ENCODE results near the gene LETM1.

The LETM1 gene

DNA sequence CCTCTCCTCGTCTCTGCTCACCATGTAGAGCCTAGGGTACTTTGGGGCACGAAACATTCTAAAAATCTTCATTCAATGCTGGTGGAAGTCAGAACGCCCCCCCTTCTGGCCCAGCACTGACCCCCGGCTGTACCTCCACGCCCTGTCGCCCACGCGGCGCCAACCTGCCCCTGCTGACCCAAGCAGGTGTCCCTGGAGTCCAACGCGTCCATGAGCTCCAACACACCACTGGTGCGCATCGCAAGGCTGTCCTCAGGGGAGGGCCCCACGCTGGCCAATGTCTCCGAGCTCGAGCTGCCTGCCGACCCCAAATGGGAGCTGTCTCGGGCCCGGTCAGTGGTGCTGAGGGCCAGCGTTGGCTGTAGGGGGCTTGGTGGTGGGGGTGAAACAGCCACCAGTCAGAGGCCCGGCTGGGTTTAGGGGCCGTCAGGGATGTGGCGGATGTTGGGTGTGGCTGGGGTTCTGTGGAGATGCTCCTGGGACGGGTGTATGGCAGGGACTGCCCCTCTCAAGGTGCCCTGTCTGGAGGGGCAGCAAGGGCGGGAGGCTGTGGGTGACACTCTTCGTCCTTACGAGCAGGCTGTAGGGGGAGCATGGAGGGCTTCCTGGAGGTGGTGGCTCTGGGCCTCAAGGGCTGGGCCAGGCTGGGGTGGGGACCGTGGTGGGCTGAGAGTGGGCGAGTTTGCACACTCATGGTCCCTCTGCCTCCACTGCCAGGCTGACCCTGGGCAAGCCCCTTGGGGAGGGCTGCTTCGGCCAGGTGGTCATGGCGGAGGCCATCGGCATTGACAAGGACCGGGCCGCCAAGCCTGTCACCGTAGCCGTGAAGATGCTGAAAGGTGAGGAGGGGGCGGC is 51.1 kb downstream of the LETM1 start:
- DNase-seq = no peak

DNA sequence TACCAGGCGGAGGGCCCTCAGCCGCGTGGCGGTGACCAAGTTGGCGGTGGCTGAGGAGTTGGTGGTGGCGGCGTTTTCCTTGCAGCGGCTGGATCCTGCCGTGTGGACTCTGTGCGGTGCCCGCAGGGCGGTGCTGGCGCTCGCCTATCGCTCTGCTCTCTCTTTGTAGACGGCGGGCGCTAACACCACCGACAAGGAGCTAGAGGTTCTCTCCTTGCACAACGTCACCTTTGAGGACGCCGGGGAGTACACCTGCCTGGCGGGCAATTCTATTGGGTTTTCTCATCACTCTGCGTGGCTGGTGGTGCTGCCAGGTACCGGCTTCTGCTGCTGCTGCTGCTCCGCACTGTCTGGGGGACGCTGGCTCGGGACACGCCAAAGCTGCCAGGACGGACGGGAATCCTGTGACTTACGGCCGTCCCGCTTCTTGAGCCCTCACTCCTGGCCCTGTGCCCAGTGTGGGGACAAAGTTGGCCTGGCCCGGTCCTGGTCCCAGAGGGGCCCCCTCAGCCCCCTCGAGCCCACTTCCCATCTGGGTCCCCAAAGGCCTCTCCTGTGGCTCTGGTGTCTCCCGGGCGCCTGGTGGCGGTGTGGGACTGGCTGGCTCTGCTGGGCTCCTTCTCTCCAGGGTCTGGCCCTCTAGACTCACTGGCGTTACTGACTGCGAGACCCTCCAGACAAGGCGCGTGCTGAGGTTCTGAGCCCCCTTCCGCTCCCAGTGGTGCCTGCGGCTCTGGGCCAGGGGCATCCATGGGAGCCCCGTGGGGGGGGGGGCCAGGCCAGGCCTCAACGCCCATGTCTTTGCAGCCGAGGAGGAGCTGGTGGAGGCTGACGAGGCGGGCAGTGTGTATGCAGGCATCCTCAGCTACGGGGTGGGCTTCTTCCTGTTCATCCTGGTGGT is 52.2 kb downstream of the LETM1 start:
- DNase-seq = no peak

DNA sequence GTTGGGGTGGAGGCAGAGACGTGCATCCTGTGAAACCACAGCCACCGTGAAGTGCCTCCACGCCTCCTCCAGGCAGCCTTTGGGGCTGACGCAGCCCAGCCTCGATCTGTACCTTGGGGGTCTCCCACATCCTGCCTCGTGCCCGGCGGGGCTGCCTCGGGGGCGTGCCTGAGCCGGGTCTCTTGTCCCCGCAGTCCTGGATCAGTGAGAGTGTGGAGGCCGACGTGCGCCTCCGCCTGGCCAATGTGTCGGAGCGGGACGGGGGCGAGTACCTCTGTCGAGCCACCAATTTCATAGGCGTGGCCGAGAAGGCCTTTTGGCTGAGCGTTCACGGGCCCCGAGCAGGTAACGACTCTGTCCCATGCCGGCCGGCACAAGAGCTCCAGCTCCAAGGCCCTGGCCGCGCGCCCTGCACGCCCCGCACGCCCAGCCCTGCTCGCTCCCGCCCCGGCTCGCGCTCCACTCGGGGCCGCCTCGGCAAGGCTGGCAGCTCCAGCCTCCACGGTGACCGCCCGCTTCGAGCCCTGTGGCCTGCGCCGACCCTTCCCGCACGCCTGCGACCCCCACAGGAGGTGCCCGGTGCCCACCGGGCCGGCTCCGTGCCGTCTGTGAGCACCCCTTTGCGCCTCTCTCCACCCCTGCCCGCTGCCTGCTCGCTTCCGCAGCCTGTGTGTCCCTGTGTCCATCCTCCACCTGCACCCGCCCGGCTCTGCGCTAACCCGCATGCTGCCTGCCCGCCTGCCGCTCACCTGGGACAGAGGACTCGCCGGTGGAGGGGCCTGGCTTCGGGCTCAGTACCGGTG is 53.0 kb downstream of the LETM1 start:
- no peak for DNase-seq

GRCh38 chr4:1802151-1802715 is 53.7 kb downstream of the LETM1 start:
- DNase-seq = no peak

GRCh38 chr4:1801286-1801958 is 54.5 kb downstream of the LETM1 start:
- no peak for DNase-seq

DNA sequence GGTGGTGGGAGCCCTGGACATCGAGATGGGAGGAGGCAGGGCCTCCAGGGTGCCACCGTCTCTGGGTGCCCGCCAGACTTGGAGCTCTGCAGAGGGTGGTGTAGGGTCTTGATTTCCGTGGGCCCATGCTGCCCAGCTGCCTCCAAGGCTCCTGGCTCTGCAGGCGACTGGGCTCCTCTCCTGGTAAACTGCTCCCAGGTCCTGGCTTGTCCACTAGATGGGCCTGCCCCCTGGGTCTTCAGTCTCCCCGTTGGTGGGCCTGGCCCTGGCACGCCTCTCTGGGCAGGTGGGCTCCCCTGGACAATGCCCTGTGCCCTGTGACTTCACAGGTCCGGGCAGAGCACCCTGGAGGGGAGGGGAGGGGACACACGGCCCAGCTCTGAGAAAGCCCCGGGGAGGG is 55.2 kb downstream of the LETM1 start:
- DNase-seq = no peak

GRCh38 chr4:1799387-1800375 is 56.3 kb downstream of the LETM1 start:
- no peak for DNase-seq

DNA sequence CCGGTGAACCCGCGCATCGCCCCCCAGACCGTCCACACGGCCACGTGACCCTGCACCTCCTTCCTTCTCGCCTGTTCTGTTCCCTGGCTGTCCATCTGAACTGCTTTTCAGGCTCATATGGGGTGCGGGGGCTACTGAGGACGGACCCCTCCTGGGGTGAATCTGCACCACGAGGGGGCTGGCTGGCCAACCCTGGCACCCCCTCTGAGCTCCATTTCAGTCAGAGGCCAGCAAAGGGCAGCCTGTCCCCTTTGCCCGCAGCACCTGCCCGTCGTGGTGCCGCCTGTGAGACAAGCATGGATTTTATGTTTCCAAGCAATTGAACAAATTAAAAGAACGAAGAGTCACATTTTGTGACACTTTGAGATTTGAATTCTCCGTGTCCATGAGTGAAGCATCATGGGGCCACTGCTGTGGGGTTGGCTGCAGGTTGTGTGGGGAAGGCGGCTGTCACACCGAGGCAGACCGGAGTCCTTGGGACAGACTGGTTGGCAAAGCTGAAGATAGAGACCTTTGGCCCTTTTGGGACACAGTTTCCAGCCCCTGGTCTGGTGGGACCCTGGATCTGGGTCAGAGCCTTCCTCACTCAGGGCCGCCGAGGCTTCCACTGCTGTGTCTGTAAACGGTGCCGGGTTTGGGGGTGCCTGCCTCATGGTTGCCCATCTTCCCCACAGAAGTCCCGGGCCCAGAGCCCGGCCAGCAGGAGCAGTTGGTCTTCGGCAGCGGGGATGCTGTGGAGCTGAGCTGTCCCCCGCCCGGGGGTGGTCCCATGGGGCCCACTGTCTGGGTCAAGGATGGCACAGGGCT is 57.2 kb downstream of the LETM1 start:
- no peak for DNase-seq

DNA sequence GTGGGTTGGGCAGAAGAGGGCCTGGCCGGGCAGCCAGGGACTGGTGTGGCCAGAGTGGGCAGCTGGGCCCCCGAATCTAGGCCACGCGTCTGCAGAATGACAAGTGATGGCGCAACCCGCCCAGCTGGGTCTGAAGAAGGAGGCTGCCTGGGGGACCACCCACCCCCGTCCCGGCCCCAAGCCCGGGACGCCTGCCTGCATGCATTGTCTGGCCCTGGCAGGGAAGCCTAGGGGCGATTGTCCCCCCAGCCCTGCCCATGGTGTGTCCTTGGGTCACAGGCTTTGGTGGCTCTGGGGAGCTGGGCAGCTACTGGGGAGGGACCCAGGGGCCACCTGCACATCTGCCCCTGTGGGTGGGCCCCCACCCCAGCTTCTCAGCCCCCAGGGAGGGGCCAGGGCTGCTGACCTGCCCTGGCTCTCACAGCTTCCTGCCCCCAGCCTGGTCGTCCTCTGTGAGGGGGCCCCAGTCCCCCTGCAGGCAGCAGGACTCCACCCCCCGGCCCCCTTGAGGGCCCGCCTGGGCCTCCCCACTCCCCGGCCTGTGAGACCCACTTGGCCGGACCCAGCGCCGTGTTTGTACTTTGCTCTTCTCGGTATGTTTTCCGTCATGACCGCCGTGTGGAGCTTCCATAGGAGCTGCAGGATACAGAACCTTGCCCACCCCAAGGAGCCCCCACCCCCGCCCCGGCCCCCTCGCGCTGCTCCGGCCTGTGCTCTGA is 57.9 kb downstream of the LETM1 start:
- DNase-seq = no peak

DNA sequence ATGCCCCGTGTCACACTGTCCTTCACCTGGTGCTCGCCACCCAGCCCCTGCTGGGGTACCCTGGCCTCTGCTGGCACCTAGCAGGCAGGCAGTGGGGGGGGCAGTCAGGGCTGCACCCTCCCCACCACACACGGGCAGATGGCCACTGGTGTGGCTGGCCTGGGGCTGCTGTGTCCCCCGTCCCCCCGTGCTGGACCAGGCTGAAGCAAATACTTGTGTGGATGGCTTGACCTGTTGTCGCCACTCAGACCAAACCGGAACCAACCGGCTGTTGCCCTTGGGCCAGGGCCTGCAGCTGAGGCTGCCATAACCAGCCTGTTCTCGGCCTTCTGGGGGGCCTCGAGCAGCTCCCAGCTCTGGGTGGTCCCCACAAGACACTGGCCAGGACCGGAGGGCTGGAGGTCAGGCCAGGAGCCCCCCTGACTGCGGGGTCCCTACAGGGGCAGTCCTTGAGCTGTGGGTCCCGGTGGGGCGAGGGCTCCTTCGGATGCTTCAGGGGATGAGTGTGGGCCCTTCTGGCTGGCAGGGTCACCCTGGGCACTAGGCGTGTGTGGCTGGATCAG is 58.6 kb downstream of the LETM1 start:
- DNase-seq = no peak

DNA sequence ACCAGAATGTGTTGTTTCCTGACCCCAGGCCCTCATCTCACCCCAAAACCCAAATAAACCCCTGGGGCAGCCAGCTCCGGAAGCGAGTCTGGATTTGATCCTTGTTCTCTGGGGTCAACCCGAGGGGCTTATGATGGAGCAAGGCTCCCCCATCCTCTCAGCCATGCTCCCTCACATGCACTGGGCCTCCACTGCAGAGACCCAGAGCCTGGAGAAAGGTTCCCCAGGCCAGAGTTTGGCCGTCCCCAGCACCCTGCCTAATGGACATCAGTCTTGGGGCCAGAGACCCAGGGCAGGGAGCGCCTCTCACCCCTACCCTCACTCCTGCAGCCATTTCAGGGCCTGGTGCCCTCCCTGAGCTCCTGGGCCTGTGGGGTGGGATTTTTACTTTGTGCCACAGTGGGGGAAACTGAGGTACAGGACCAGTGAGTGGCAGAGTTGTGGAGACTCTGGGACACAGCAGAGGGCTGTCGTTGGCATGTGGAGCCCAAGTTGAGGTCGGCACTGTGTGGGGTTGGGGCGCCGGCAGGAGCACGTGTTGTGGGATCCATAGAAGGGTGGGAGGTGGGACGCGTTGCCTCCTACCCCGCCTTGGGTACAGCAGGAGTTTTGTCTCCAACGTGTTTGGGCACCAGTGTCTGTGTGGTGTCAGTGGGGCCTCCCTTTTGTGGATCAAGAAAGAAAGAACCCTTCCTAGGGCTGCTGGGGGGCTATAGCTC is 59.3 kb downstream of the LETM1 start:
- no peak for DNase-seq

GRCh38 chr4:1795299-1796195 is 60.4 kb downstream of the LETM1 start:
- DNase-seq = no peak

GRCh38 chr4:1794809-1795298 is 61.1 kb downstream of the LETM1 start:
- DNase-seq = no peak

DNA sequence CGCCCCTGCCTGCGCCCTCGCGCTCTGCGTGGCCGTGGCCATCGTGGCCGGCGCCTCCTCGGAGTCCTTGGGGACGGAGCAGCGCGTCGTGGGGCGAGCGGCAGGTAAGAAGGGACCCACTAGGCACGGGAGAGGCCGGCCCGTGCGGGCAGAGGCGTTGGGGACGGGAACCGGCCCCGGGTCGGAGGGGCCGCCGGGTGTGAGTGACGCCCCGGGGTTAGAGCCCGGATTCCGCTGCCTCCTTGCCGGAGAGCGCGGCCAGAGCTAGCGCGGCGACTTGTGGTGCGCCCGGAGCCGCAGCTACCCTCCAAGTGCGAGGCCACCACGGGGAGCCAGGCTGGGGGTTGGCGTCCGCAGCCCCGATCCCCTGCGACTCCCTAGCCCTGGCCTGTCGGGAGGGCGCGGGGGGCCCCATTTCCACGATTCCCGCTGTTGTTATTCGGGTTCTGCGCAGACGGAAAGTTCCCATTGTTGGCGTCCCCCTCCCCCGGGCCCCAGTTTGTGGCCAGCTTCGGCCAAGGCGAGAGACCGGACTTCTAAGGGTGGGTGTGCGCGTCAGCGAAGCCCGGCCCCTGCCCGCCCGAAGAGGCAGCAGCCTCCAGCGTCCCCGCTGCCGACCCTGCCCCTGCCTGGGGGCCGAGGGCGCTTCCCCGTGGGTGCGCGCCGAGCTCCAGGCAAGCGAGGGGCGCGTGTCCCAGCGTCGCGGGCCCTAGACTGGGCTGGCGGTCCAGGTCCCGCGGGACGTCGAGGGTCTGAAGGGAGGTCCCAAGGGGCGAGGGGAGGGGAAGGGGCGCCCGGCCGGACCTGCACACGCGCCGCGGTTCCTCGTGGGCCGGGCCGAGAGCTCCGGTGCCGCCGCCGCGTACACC is 61.8 kb downstream of the LETM1 start:
- DNase-seq = no peak

- peak in 1 of 2 donors; percentile 14 for DNase-seq
These were observed 62.5 kb downstream of the LETM1 start for GRCh38 chr4:1793496-1793840.
